T-cell (primary cell): Measurements from ENCODE around the gene ECHS1. TPM values are rescaled to one million over a fixed set of nuclear protein-coding genes. Genes with fewer than 3 reads are reported as not detected.
"Not testable (repeated sequence)": the region's sequence is repeated elsewhere in the genome, so short reads cannot be mapped to it uniquely, and the experiment has no call there.

ENCODE experiments used
- ATAC-seq, 4 experiments: fragments of 200-7000 bp in 3 of 4; fragments of 150-1000 bp in 1 of 4; cut with Tn5 transposase; replicated peaks in 1 of 4; 1 replicate in 3 of 4; 2 replicates in 1 of 4; pipeline ENCODE4 v1.10.0; 2021; ENCODE audit warnings: moderate library complexity in 3 of 4, mild to moderate bottlenecking in 2 of 4, moderate number of reproducible peaks in 1 of 4
- CTCF ChIA-PET, 2 donors: fragments of 300-600 bp; sonication (Branson Sonifier 250); formaldehyde crosslinking; loops; one replicate each; lab custom pipeline; 2022; ENCODE audit warnings: antibody characterized with exemption in 2 of 2; lab: Charles Lee
- POLR2A ChIA-PET, 2 donors: fragments of 300-600 bp; sonication (Branson Sonifier 250); formaldehyde crosslinking; loops; one replicate each; lab custom pipeline; 2022; ENCODE audit warnings: antibody characterized with exemption in 2 of 2; lab: Charles Lee
- DNase-seq, 35 experiments: peaks; one replicate each; pipeline versions ENCODE4 v3.0.0 to v3.0.0-alpha.2; 2013 to 2023
- H3K27ac ChIP-seq: one replicate; pipeline ENCODE4 v1.5.1; 2013; ENCODE audit warnings: low read length
- H3K27me3 ChIP-seq, 2 experiments: replicated peaks in 1 of 2; 1 replicate in 1 of 2; 2 replicates in 1 of 2; pipeline versions ENCODE4 v1.6.1 to v1.7.0; 2013; ENCODE audit warnings: low read length in 1 of 2, mixed read lengths in 1 of 2; ENCODE audit not compliant: control insufficient read depth in 2 of 2, insufficient read depth in 2 of 2; ENCODE audit errors: extremely low read depth in 1 of 2
- H3K36me3 ChIP-seq, 2 donors: 1 replicate in 1 of 2; 2 replicates in 1 of 2; pipeline versions ENCODE4 v1.6.1 to v1.7.0; 2013; ENCODE audit warnings: low read length in 1 of 2; ENCODE audit not compliant: control insufficient read depth in 2 of 2, insufficient read depth in 1 of 2; ENCODE audit errors: extremely low read depth in 1 of 2
- H3K4me1 ChIP-seq, 2 experiments: 1 replicate in 1 of 2; 2 replicates in 1 of 2; pipeline versions ENCODE4 v1.6.1 to v1.7.0; 2013; ENCODE audit warnings: low read length in 2 of 2, mixed read lengths in 1 of 2; ENCODE audit not compliant: insufficient read depth in 2 of 2, control insufficient read depth in 1 of 2; ENCODE audit errors: extremely low read depth in 1 of 2
- H3K4me3 ChIP-seq, 2 donors: 1 replicate in 1 of 2; 2 replicates in 1 of 2; pipeline versions ENCODE4 v1.5.1 to v1.7.0; 2013; ENCODE audit warnings: mild to moderate bottlenecking in 2 of 2, low read length in 1 of 2, moderate library complexity in 1 of 2; ENCODE audit not compliant: control insufficient read depth in 1 of 2; ENCODE audit errors: extremely low read depth in 1 of 2
- H3K9me3 ChIP-seq: 2 replicates; pipeline ENCODE4 v1.7.0; 2013
- H3K27ac Mint-ChIP-seq, 2 donors: one replicate each; pipeline ENCODE4 v1.8.0; 2020 to 2021; ENCODE audit warnings: mild to moderate bottlenecking in 2 of 2, mixed read lengths in 2 of 2
- H3K27me3 Mint-ChIP-seq, 2 donors: one replicate each; pipeline ENCODE4 v1.8.0; 2021 to 2022; ENCODE audit warnings: mixed read lengths in 2 of 2
- H3K36me3 Mint-ChIP-seq: one replicate; pipeline ENCODE4 v1.8.0; 2021; ENCODE audit warnings: mixed read lengths
- H3K4me1 Mint-ChIP-seq, 3 donors: one replicate each; pipeline ENCODE4 v1.8.0; 2020 to 2022; ENCODE audit warnings: mixed read lengths in 3 of 3, mild to moderate bottlenecking in 1 of 3
- H3K4me3 Mint-ChIP-seq, 3 donors: one replicate each; pipeline ENCODE4 v1.8.0; 2020 to 2022; ENCODE audit warnings: mild to moderate bottlenecking in 3 of 3, mixed read lengths in 3 of 3, moderate library complexity in 3 of 3
- H3K9me3 Mint-ChIP-seq, 3 donors: one replicate each; pipeline ENCODE4 v1.8.0; 2020 to 2022; ENCODE audit warnings: mixed read lengths in 3 of 3
- WGBS: methylation state at CpG from one replicate; pipeline ENCODE4 v1.1.5; 2013; ENCODE audit warnings: missing lambda C conversion rate; ENCODE audit not compliant: insufficient coverage; 5-methylcytosine and 5-hydroxymethylcytosine counted together
- total RNA-seq, 35 experiments: library from RNA in 6 of 35; stranded (reverse) in 6 of 35; fragments of 120-200 nt in 1 of 35; gene quantifications; one replicate each; pipeline versions ENCODE4 v1.2.1 to v1.2.4 and lab custom pipeline; 2013 to 2026

ECHS1 gene
- total RNA-seq, 5 donors from 2014 or later (not counting 1 experiment from before 2014, with no cell fraction given): 17.6 to 31.7 (median 27.2) TPM

- H3K27me3 Mint-ChIP-seq, H3K36me3 ChIP-seq, ATAC-seq, H3K27ac ChIP-seq, H3K9me3 ChIP-seq, H3K36me3 Mint-ChIP-seq, H3K27me3 ChIP-seq, CTCF ChIA-PET, POLR2A ChIA-PET, H3K4me3 ChIP-seq, DNase-seq, H3K9me3 Mint-ChIP-seq: not testable (repeated sequence)
- H3K4me1 ChIP-seq: peaks cover 3 to 38% of the 10 kb centered on the region in 2 experiments
- Mint-ChIP-seq H3K27ac (peak overlapping the region in 1 of 2 donors; percentile 36), H3K4me3 (peak overlapping the region; percentile 32 to 73 (median 73)), H3K4me1 (peaks cover 6 to 24% (median 14%) of the 10 kb centered on the region in 3 donors)
- 100% methylated on average over 1 of the region's 5 CpGs for WGBS
Observed at GRCh38 chr10:133376183-133376582, 3.0 kb upstream of the ECHS1 start.

- Histone ChIP-seq H3K4me1 (peaks cover 3 to 38% of the 10 kb centered on the region in 2 experiments), H3K9me3 (no peaks in the 10 kb centered on the region), H3K27me3 (peaks cover 0 to 5% of the 10 kb centered on the region in 2 experiments), H3K27ac (no peak overlapping the region), H3K4me3 (no peak overlapping the region), H3K36me3 (no peaks in the 10 kb centered on the region)
- POLR2A ChIA-PET: interaction anchor here in 1 of 2 donors (0.8 kb wide), 1 partner anchor 14 kb away, joined by 3 read pairs; no protein-coding TSS in a partner anchor
- WGBS: 96% methylated on average over 10 of the region's 12 CpGs
- DNase-seq: no peak
- no peaks in the 10 kb centered on the region for H3K36me3 Mint-ChIP-seq
- no peak for ATAC-seq
- H3K4me1 Mint-ChIP-seq: peaks cover 6 to 24% (median 12%) of the 10 kb centered on the region in 3 donors
- no peak overlapping the region for H3K27ac Mint-ChIP-seq
- H3K27me3 Mint-ChIP-seq: no peaks in the 10 kb centered on the region
- CTCF ChIA-PET: interaction anchor here in 1 of 2 donors (0.6 kb wide), 1 partner anchor 45 kb away, joined by 3 read pairs; no protein-coding TSS in a partner anchor
- H3K4me3 Mint-ChIP-seq: peak overlapping the region; percentile 47 to 56 (median 48)
- H3K9me3 Mint-ChIP-seq: no peaks in the 10 kb centered on the region
Observed at GRCh38 chr10:133375357-133376115, 2.4 kb upstream of the ECHS1 start.

GRCh38 chr10:133372507-133372906, 647 bp downstream of the ECHS1 start:
- POLR2A ChIA-PET: no interaction called here
- WGBS: 90% methylated on average over 11 of the region's 20 CpGs

GRCh38 chr10:133370030-133370786, 2.9 kb downstream of the ECHS1 start:
- ChIA-PET CTCF (no interaction called here), POLR2A (no interaction called here)
- Histone ChIP-seq H3K4me1 (peaks cover 3 to 17% of the 10 kb centered on the region in 2 experiments), H3K9me3 (no peaks in the 10 kb centered on the region), H3K27me3 (no peaks in the 10 kb centered on the region), H3K27ac (no peak overlapping the region), H3K4me3 (no peak overlapping the region), H3K36me3 (peaks cover 15 to 37% of the 10 kb centered on the region in 2 donors)
- no peaks in the 10 kb centered on the region for H3K9me3 Mint-ChIP-seq
- ATAC-seq (no peak), DNase-seq (no peak)
- H3K27me3 Mint-ChIP-seq: no peaks in the 10 kb centered on the region
- H3K4me1 Mint-ChIP-seq: peaks cover 6 to 10% (median 6%) of the 10 kb centered on the region in 3 donors
- 95% methylated on average over 23 of the region's 24 CpGs for WGBS
- no peak overlapping the region for H3K27ac Mint-ChIP-seq
- peak overlapping the region in 1 of 3 donors; percentile 28 for H3K4me3 Mint-ChIP-seq
- H3K36me3 Mint-ChIP-seq: peaks cover 5% of the 10 kb centered on the region

More at GRCh38 chr10:133372507-133372906, 647 bp downstream of the ECHS1 start:
- H3K4me3 Mint-ChIP-seq: peak overlapping the region; percentile 74 to 79 (median 77)
- Histone ChIP-seq H3K36me3 (peaks cover 6 to 20% of the 10 kb centered on the region in 2 donors), H3K9me3 (no peaks in the 10 kb centered on the region), H3K4me3 (no peak overlapping the region), H3K27ac (no peak overlapping the region), H3K27me3 (peaks cover 0 to 3% of the 10 kb centered on the region in 2 experiments), H3K4me1 (peaks cover 3 to 20% of the 10 kb centered on the region in 2 experiments)
- no peaks in the 10 kb centered on the region for H3K27me3 Mint-ChIP-seq
- ATAC-seq (no peak), DNase-seq (no peak)
- peaks cover 6 to 18% (median 6%) of the 10 kb centered on the region in 3 donors for H3K4me1 Mint-ChIP-seq
- H3K9me3 Mint-ChIP-seq: no peaks in the 10 kb centered on the region
- CTCF ChIA-PET: no interaction called here
- peaks cover 5% of the 10 kb centered on the region for H3K36me3 Mint-ChIP-seq
- H3K27ac Mint-ChIP-seq: no peak overlapping the region

- Histone ChIP-seq H3K9me3 (no peaks in the 10 kb centered on the region), H3K4me1 (peaks cover 0 to 9% of the 10 kb centered on the region in 2 experiments), H3K27ac (no peak overlapping the region), H3K4me3 (no peak overlapping the region), H3K36me3 (peaks cover 15 to 45% of the 10 kb centered on the region in 2 donors), H3K27me3 (no peaks in the 10 kb centered on the region)
- ChIA-PET CTCF (interaction anchor here in 1 of 2 donors (1.0 kb wide), 1 partner anchor 39 kb away, joined by 4 read pairs; no protein-coding TSS in a partner anchor), POLR2A (no interaction called here)
- H3K36me3 Mint-ChIP-seq: peaks cover 10% of the 10 kb centered on the region
- no peaks in the 10 kb centered on the region for H3K27me3 Mint-ChIP-seq
- no peak overlapping the region for H3K27ac Mint-ChIP-seq
- DNase-seq (no peak), ATAC-seq (no peak)
- H3K9me3 Mint-ChIP-seq: no peaks in the 10 kb centered on the region
- H3K4me1 Mint-ChIP-seq: peaks cover 0 to 5% (median 3%) of the 10 kb centered on the region in 3 donors
- 100% methylated on average over 5 of the region's 7 CpGs for WGBS
- H3K4me3 Mint-ChIP-seq: no peak overlapping the region
Observed at GRCh38 chr10:133368153-133368552, 5.0 kb downstream of the ECHS1 start.

- not testable (repeated sequence) for H3K36me3 Mint-ChIP-seq, H3K4me3 Mint-ChIP-seq
- peaks cover 15 to 45% of the 10 kb centered on the region in 2 donors for H3K36me3 ChIP-seq
Observed at GRCh38 chr10:133367461-133367860, 5.7 kb downstream of the ECHS1 start.

More at GRCh38 chr10:133367461-133367860, 5.7 kb downstream of the ECHS1 start:
- H3K27ac Mint-ChIP-seq, POLR2A ChIA-PET, CTCF ChIA-PET, H3K4me1 Mint-ChIP-seq, DNase-seq, H3K9me3 ChIP-seq, H3K4me3 ChIP-seq, H3K27me3 Mint-ChIP-seq, H3K4me1 ChIP-seq, ATAC-seq, H3K9me3 Mint-ChIP-seq, H3K27me3 ChIP-seq, H3K27ac ChIP-seq: not testable (repeated sequence)
- WGBS: no CpG with 5 or more reads among the region's 7 CpGs
